Natural killer cell (primary cell): Measurements from ENCODE around the gene PODXL. TPM values are rescaled to one million over a fixed set of nuclear protein-coding genes. Genes with fewer than 3 reads are reported as not detected.

Experiments
- ATAC-seq, 3 donors: fragments of 150-1000 bp in 2 of 3; fragments of 200-7000 bp in 1 of 3; cut with Tn5 transposase; 1 replicate in 1 of 3; 2 replicates in 2 of 3; pipeline ENCODE4 v1.10.0; 2021; ENCODE audit warnings: mild to moderate bottlenecking in 2 of 3, moderate library complexity in 2 of 3
- DNase-seq, 2 donors: peaks; one replicate each; pipeline versions ENCODE4 v3.0.0 to v3.0.0-alpha.2; 2013 to 2021; ENCODE audit warnings: mixed read lengths in 1 of 2
- H3K27ac ChIP-seq: one replicate; pipeline ENCODE4 v1.5.1; 2013; ENCODE audit warnings: mild to moderate bottlenecking, low read length
- H3K27me3 ChIP-seq: one replicate; pipeline ENCODE4 v1.6.1; 2013; ENCODE audit warnings: low read length; ENCODE audit not compliant: control insufficient read depth, insufficient read depth
- H3K36me3 ChIP-seq: one replicate; pipeline ENCODE4 v1.6.1; 2013; ENCODE audit warnings: low read length; ENCODE audit not compliant: control insufficient read depth, insufficient read depth
- H3K4me1 ChIP-seq: one replicate; pipeline ENCODE4 v1.6.1; 2013; ENCODE audit warnings: low read length; ENCODE audit not compliant: control insufficient read depth, insufficient read depth
- H3K4me3 ChIP-seq: one replicate; pipeline ENCODE4 v1.5.1; 2013; ENCODE audit warnings: low read length
- H3K9me3 ChIP-seq: one replicate; pipeline ENCODE4 v1.6.1; 2013; ENCODE audit warnings: low read length; ENCODE audit not compliant: control insufficient read depth, insufficient read depth
- H3K27ac Mint-ChIP-seq, 2 donors: one replicate each; pipeline ENCODE4 v1.8.0; 2022; ENCODE audit warnings: mild to moderate bottlenecking in 2 of 2, mixed read lengths in 2 of 2, moderate library complexity in 1 of 2
- H3K27me3 Mint-ChIP-seq, 2 donors: one replicate each; pipeline ENCODE4 v1.8.0; 2022; ENCODE audit warnings: low read depth in 2 of 2, mixed read lengths in 2 of 2
- H3K36me3 Mint-ChIP-seq: one replicate; pipeline ENCODE4 v1.8.0; 2022; ENCODE audit warnings: mixed read lengths
- H3K4me1 Mint-ChIP-seq, 2 donors: one replicate each; pipeline ENCODE4 v1.8.0; 2022; ENCODE audit warnings: mixed read lengths in 2 of 2
- H3K4me3 Mint-ChIP-seq: one replicate; pipeline ENCODE4 v1.8.0; 2022; ENCODE audit warnings: mild to moderate bottlenecking, moderate library complexity, mixed read lengths
- H3K9me3 Mint-ChIP-seq, 2 donors: one replicate each; pipeline ENCODE4 v1.8.0; 2022; ENCODE audit warnings: mixed read lengths in 2 of 2
- WGBS: methylation state at CpG from one replicate; pipeline ENCODE4 v1.1.7; 2013; ENCODE audit warnings: missing lambda C conversion rate; ENCODE audit not compliant: insufficient coverage; 5-methylcytosine and 5-hydroxymethylcytosine counted together
- intact Hi-C: fragments of 100-400 bp; cut with micrococcal nuclease; formaldehyde crosslinking; loops from one replicate; pipeline ENCODE4 v1.14.2; 2022
- total RNA-seq, 4 donors: library from RNA; stranded (reverse); fragments of 120-200 nt in 1 of 4; gene quantifications; one replicate each; pipeline versions ENCODE4 v1.2.3 to v1.2.4, GENCODE V29; 2013 to 2022
- TF ChIP-seq, protein P1 (sequence below): fragments of 200-600 bp; IDR thresholded peaks from one replicate; pipeline ENCODE4 v1.8.0; 2022; ENCODE audit warnings: antibody characterized with exemption

The PODXL gene
- total RNA-seq, 3 donors from 2014 or later (not counting 1 experiment from before 2014, with no cell fraction given) = 0.35 to 1.4 (median 0.88) TPM

DNA sequence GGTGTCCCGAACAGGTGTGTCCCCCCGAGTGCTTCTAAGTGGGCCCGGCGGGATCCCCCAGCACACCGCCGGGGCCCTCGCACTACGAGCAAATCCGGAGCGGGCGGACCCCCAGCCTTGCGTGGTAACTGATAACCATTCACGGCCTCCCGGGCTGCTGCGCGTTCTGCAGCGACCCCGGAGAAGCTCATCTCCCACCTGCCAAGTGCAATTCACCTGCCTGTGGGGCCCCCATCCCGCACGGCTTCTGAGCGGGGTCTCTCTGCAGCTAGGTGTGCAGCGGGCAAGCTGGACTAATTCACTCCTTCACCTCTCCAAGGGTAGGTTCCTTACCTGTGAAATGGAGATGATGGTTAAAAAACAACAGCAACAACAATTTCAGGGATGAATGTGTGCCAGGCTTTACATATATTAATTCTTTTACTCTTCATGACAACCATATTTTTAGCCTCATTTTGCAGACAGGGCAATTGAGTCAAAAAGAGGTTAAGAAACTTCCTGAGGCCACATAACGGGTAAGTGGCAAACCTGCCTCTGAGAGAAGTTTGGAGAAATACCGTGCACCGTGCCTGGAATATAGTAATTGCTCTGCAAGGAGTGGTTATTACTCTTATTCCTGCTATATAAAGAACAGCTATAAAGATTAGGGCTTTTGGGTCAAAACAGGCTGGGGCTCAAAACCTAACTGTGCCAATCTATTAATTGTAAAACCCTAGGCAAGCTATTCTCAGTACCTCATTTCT lies 652 bp upstream of the PODXL start:
- Mint-ChIP-seq H3K4me3 (peak overlapping the region; percentile 81), H3K36me3 (no peaks in the 10 kb centered on the region), H3K27me3 (peaks cover 25 to 32% of the 10 kb centered on the region in 2 donors), H3K4me1 (peaks cover 12 to 13% of the 10 kb centered on the region in 2 donors), H3K27ac (no peak overlapping the region), H3K9me3 (no peaks in the 10 kb centered on the region)
- TF ChIP-seq, protein P1, sequence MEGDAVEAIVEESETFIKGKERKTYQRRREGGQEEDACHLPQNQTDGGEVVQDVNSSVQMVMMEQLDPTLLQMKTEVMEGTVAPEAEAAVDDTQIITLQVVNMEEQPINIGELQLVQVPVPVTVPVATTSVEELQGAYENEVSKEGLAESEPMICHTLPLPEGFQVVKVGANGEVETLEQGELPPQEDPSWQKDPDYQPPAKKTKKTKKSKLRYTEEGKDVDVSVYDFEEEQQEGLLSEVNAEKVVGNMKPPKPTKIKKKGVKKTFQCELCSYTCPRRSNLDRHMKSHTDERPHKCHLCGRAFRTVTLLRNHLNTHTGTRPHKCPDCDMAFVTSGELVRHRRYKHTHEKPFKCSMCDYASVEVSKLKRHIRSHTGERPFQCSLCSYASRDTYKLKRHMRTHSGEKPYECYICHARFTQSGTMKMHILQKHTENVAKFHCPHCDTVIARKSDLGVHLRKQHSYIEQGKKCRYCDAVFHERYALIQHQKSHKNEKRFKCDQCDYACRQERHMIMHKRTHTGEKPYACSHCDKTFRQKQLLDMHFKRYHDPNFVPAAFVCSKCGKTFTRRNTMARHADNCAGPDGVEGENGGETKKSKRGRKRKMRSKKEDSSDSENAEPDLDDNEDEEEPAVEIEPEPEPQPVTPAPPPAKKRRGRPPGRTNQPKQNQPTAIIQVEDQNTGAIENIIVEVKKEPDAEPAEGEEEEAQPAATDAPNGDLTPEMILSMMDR = no peak
- no peak overlapping the region for H3K27ac ChIP-seq
- no peaks in the 10 kb centered on the region for H3K9me3 ChIP-seq
- 3% methylated on average over 24 of the region's 25 CpGs for WGBS
- H3K36me3 ChIP-seq = no peaks in the 10 kb centered on the region
- peak in 1 of 3 donors; percentile 7 for ATAC-seq
- peaks cover 34% of the 10 kb centered on the region for H3K27me3 ChIP-seq
- peaks cover 23% of the 10 kb centered on the region for H3K4me1 ChIP-seq
- intact Hi-C loops = loop anchor here (5.0 kb wide), 1 partner anchor 95 kb away; no protein-coding TSS in a partner anchor
- peak overlapping the region; percentile 32 for H3K4me3 ChIP-seq
- peak in 1 of 2 donors; percentile 18 for DNase-seq

DNA sequence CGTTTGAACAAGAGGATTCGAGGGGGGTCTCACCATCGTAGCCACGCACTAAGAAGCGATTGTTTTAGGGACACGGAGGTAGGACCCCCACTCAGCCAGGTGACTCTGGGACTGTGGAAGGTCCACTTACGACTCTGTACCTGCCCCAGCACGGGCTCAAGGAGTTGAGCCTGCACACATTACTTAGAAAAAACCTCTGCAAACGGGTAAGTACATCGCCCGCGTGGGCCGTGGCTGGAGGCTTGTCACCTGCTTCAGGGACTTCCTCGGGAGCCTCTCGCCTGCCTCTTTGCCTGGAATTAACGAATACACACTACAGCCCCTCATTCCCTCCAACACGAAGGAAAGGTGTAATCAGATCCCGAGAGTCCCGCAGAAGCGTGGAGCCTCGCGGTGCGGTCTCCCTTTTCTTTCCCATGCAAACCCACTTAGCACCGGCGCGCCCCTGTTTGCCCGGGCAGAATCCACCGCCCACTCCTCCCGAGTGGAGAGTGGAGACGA lies 826 bp downstream of the PODXL start:
- ATAC-seq = no peak
- H3K27ac ChIP-seq = no peak overlapping the region
- intact Hi-C loops = loop anchor here (5.0 kb wide), 1 partner anchor 97 kb away; no protein-coding TSS in a partner anchor
- H3K27me3 Mint-ChIP-seq = peaks cover 20 to 28% of the 10 kb centered on the region in 2 donors
- no peaks in the 10 kb centered on the region for H3K36me3 Mint-ChIP-seq
- peak in 1 of 2 donors; percentile 33 for DNase-seq
- peaks cover 23% of the 10 kb centered on the region for H3K4me1 ChIP-seq
- TF ChIP-seq, protein P1 = no peak
- no peaks in the 10 kb centered on the region for H3K36me3 ChIP-seq
- H3K9me3 Mint-ChIP-seq = no peaks in the 10 kb centered on the region
- H3K4me3 ChIP-seq = peak overlapping the region; percentile 40
- 4% methylated on average over 30 of the region's 30 CpGs for whole genome bisulfite sequencing
- H3K27me3 ChIP-seq = peaks cover 34% of the 10 kb centered on the region
- peaks cover 12 to 13% of the 10 kb centered on the region in 2 donors for H3K4me1 Mint-ChIP-seq
- no peaks in the 10 kb centered on the region for H3K9me3 ChIP-seq
- no peak overlapping the region for H3K27ac Mint-ChIP-seq
- peak overlapping the region; percentile 83 for H3K4me3 Mint-ChIP-seq

DNA sequence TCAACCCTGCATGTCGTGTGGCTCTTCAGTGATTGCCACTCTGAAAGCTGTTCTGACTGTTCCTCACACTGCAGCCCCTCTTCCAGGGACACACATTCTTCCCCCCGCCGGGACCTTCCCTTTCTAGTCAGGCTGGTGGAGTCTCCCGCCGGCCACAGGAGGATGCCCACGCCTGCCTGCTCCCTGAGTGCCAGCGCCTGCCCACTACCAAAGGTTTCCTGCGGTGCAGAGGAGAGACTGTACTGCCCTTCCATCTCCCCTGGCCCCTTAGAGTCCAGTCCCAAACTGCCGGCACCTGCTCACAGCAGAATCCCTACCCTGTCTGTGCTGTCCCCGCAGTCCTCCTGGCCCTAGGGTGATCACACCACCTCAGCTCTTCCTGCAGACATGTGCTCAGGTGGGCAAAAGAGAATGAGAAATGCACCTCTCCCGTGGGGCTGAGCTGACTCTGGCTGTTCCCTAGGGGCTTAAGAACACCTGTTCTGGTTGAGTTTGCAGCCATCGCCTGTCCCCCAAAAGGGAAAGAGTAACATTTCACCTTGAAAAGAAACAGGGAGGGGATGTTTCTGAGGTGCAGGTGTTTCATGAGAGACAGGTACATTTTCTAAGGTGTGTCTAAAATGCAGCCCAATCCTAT lies 1.4 kb downstream of the PODXL start:
- H3K27ac Mint-ChIP-seq = no peak overlapping the region
- no peaks in the 10 kb centered on the region for H3K36me3 ChIP-seq
- WGBS = 81% methylated on average over 12 of the region's 12 CpGs

More for the DNA sequence above, 1.4 kb downstream of the PODXL start:
- peaks cover 34% of the 10 kb centered on the region for H3K27me3 ChIP-seq
- peaks cover 23% of the 10 kb centered on the region for H3K4me1 ChIP-seq
- H3K4me3 ChIP-seq = no peak overlapping the region
- TF ChIP-seq, protein P1 = no peak
- DNase-seq = no peak
- H3K27ac ChIP-seq = no peak overlapping the region
- intact Hi-C loops = loop anchor here (5.0 kb wide), 1 partner anchor 97 kb away; no protein-coding TSS in a partner anchor
- peak overlapping the region; percentile 83 for H3K4me3 Mint-ChIP-seq
- ATAC-seq = no peak
- H3K36me3 Mint-ChIP-seq = no peaks in the 10 kb centered on the region
- H3K9me3 Mint-ChIP-seq = no peaks in the 10 kb centered on the region
- peaks cover 14 to 28% of the 10 kb centered on the region in 2 donors for H3K27me3 Mint-ChIP-seq
- H3K9me3 ChIP-seq = no peaks in the 10 kb centered on the region
- H3K4me1 Mint-ChIP-seq = peaks cover 12 to 13% of the 10 kb centered on the region in 2 donors
